Measurements from ENCODE around the gene HSDL1. TPM values are rescaled to one million over a fixed set of nuclear protein-coding genes. Genes with fewer than 3 reads are reported as not detected.

HSDL1 gene
- total RNA-seq, 1 donor from 2014 or later, result 101 TPM

GRCh38 chr16:84184775-84185174 lies 39.8 kb upstream of the HSDL1 start:
- H3K27ac ChIP-seq, result no peak overlapping the region
- no peaks in the 10 kb centered on the region for H3K36me3 ChIP-seq
- Mint-ChIP-seq H3K4me1 (peaks cover 11% of the 10 kb centered on the region), H3K27me3 (ENCODE audit: insufficient read depth, low read depth) (no peaks in the 10 kb centered on the region), H3K4me3 (peak overlapping the region; percentile 91), H3K27ac (no peak overlapping the region), H3K36me3 (peaks cover 4% of the 10 kb centered on the region), H3K9me3 (no peaks in the 10 kb centered on the region)
- H3F3A ChIP-seq (ENCODE audit: low read depth), result no peaks in the 10 kb centered on the region
- no peak overlapping the region for H2AFZ ChIP-seq (replicated peaks)
- H3K4me1 ChIP-seq, result peaks cover 5% of the 10 kb centered on the region
- no peak overlapping the region for H3K4me2 ChIP-seq
- H3K79me2 ChIP-seq (ENCODE audit: low read depth), result peaks cover 37% of the 10 kb centered on the region
- no peak overlapping the region for H3K4me3 ChIP-seq
- TF ChIP-seq CTCF (IDR thresholded peaks at IDR 0.05) (no peak), EZH2 (IDR thresholded peaks at IDR 0.05) (no peak), EZH2phosphoT487 (IDR thresholded peaks at IDR 0.05) (no peak)
- no peaks in the 10 kb centered on the region for H3K27me3 ChIP-seq
- no peak for DNase-seq (ENCODE audit: low spot score)
- no peaks in the 10 kb centered on the region for H3K9me3 ChIP-seq (ENCODE audit: low read depth)
- peaks cover 13% of the 10 kb centered on the region for H4K20me1 ChIP-seq (ENCODE audit: low read depth)
- H3K9ac ChIP-seq, result no peak overlapping the region

- H3K36me3 Mint-ChIP-seq, result peaks cover 4% of the 10 kb centered on the region
Measured at GRCh38 chr16:84183911-84184591, 39.1 kb upstream of the HSDL1 start.

GRCh38 chr16:84183572-84183875 lies 38.5 kb upstream of the HSDL1 start:
- no peaks in the 10 kb centered on the region for H3K27me3 Mint-ChIP-seq (ENCODE audit: insufficient read depth, low read depth)
- no peak overlapping the region for H3K27ac Mint-ChIP-seq
- H3K4me1 Mint-ChIP-seq, result peaks cover 11% of the 10 kb centered on the region
- no peaks in the 10 kb centered on the region for H3K36me3 ChIP-seq
- no peaks in the 10 kb centered on the region for H3K9me3 ChIP-seq (ENCODE audit: low read depth)
- no peaks in the 10 kb centered on the region for H3K27me3 ChIP-seq
- H3K4me2 ChIP-seq, result no peak overlapping the region
- no peak overlapping the region for H3K9ac ChIP-seq
- H3K4me3 Mint-ChIP-seq, result no peak overlapping the region
- H3K36me3 Mint-ChIP-seq, result peaks cover 4% of the 10 kb centered on the region
- peaks cover 13% of the 10 kb centered on the region for H4K20me1 ChIP-seq (ENCODE audit: low read depth)
- H3K27ac ChIP-seq, result no peak overlapping the region
- no peaks in the 10 kb centered on the region for H3F3A ChIP-seq (ENCODE audit: low read depth)
- H2AFZ ChIP-seq (replicated peaks), result no peak overlapping the region
- no peak overlapping the region for H3K4me3 ChIP-seq
- H3K79me2 ChIP-seq (ENCODE audit: low read depth), result peaks cover 37% of the 10 kb centered on the region
- no peak for DNase-seq (ENCODE audit: low spot score)
- no peak for TF ChIP-seq EZH2 (IDR thresholded peaks at IDR 0.05)
- peaks cover 5% of the 10 kb centered on the region for H3K4me1 ChIP-seq
- no peaks in the 10 kb centered on the region for H3K9me3 Mint-ChIP-seq

More at GRCh38 chr16:84183911-84184591, 39.1 kb upstream of the HSDL1 start:
- H3K4me3 Mint-ChIP-seq, result no peak overlapping the region
- Histone ChIP-seq H4K20me1 (ENCODE audit: low read depth) (peaks cover 13% of the 10 kb centered on the region), H3K27ac (no peak overlapping the region), H3K27me3 (no peaks in the 10 kb centered on the region), H3K9ac (no peak overlapping the region), H2AFZ (replicated peaks) (no peak overlapping the region), H3K36me3 (no peaks in the 10 kb centered on the region), H3K9me3 (ENCODE audit: low read depth) (no peaks in the 10 kb centered on the region), H3K4me2 (no peak overlapping the region), H3K4me3 (no peak overlapping the region), H3F3A (ENCODE audit: low read depth) (no peaks in the 10 kb centered on the region), H3K4me1 (peaks cover 5% of the 10 kb centered on the region), H3K79me2 (ENCODE audit: low read depth) (peaks cover 37% of the 10 kb centered on the region)
- H3K9me3 Mint-ChIP-seq, result no peaks in the 10 kb centered on the region
- no peaks in the 10 kb centered on the region for H3K27me3 Mint-ChIP-seq (ENCODE audit: insufficient read depth, low read depth)
- H3K27ac Mint-ChIP-seq, result no peak overlapping the region
- no peak for DNase-seq (ENCODE audit: low spot score)
- H3K4me1 Mint-ChIP-seq, result peaks cover 11% of the 10 kb centered on the region
- TF ChIP-seq EZH2phosphoT487 (IDR thresholded peaks at IDR 0.05) (no peak), EZH2 (IDR thresholded peaks at IDR 0.05) (no peak), CTCF (IDR thresholded peaks at IDR 0.05) (peak; percentile 13)
